GM19395 (cell line): Measurements from ENCODE around the gene AXIN1.
"Not testable (repeated sequence)": the region's sequence is repeated elsewhere in the genome, so short reads cannot be mapped to it uniquely, and the experiment has no call there.

Source experiments
- ATAC-seq: cut with Tn5 transposase; IDR thresholded peaks from one replicate; pipeline ENCODE4 v1.9.1; 2021; ENCODE audit warnings: mild to moderate bottlenecking, moderate library complexity; ENCODE audit not compliant: unreplicated experiment

Gene AXIN1

GRCh38 chr16:381012-381788 is 28.7 kb upstream of the AXIN1 start:
- ATAC-seq: no peak

GRCh38 chr16:380762-381011 is 28.2 kb upstream of the AXIN1 start:
- no peak for ATAC-seq

DNA sequence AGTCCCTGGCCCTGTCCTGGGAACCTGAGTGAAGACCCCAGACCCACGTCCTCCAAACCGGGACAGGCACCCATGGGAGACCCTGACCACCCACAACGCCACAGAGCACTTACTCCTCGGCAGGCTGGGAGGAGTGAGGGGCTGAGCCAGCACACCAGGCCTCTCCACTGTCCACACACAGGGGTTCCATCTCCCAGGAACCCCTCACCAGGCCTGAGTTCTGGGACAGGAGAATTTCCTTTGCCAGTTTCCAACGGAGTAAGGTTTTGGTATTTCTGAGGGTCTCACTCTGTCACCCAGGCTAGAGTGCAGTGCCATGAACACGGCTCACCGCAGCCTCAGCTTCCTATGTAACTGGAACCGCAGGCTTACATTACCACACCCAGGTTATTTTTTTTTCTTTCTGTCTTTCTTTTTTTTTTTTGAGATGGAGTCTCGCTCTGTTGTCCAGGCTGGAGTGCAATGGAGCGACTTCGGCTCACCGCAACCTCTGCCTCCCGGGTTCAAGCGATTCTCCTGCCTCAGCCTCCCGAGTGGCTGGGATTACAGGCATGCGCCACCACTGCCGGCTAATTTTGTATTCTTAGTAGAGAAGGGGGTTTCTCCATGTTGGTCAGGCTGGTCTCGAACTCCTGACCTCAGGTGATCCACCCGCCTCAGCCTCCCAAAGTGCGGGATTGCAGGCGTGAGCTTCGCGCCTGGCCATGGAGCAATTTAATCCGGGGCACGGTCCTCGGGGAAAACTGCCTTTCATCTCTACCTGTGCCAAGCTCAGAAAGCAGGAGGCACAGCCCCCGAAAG is 27.6 kb upstream of the AXIN1 start:
- ATAC-seq: no peak

DNA sequence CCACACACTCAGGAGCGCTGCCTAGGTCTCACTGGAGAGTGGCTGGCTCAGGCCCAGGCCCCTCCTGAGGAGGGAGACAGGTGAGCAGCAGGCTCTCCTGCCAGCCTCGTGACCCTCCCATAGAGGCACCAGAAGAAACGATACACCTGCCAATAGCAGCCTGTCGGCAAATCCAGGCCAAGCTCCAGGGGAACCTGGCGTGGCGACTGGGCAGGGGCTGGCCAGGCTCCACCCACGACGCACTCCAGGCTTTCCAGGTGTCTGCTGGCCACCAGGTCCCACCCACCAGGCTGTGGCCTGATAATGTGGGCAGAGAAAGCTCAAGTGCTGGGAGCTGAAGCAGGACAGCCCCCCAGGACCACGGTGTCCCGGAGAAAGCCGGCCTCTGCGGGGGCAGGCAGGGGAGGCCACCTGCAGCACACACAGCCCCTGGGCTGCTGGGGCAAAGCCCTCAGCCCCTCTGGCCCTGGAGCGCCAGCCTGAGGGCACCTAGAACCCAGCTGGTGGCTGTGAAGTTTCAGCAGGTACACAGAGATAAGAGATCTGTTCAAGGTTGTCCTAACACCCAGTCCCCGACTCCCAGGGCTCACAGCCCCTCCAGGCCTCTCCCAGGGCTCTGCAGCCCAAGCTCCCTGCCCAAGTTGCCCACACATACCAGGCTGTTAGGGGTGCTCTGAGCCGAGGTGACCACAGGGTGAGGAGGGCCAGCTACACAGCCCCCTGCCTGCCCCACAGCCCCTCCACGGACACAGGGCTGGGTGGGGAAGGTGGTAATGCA is 26.8 kb upstream of the AXIN1 start:
- no peak for ATAC-seq

DNA sequence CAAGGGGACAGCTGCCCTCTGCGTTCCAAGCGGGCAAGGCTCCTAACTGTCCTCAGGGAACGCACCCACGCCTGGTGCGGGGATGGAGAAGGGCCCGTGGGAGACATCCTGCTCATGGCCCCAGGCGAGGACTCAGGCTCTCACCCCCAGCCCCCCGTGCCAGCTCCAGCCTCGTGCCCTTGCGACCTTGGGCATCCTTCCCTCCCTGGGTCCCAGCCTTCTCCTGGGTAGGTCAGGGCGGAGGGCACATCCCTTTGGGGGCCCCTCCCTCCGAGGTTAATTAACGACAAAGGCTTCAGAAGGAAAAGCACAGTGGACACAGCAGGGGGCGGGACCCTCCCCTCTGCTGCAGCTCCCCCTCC is 26.3 kb upstream of the AXIN1 start:
- no peak for ATAC-seq

- not testable (repeated sequence) for ATAC-seq
Observed at GRCh38 chr16:378113-378820, 25.7 kb upstream of the AXIN1 start.

- ATAC-seq: no peak
Observed at GRCh38 chr16:377419-377951, 25.0 kb upstream of the AXIN1 start.

DNA sequence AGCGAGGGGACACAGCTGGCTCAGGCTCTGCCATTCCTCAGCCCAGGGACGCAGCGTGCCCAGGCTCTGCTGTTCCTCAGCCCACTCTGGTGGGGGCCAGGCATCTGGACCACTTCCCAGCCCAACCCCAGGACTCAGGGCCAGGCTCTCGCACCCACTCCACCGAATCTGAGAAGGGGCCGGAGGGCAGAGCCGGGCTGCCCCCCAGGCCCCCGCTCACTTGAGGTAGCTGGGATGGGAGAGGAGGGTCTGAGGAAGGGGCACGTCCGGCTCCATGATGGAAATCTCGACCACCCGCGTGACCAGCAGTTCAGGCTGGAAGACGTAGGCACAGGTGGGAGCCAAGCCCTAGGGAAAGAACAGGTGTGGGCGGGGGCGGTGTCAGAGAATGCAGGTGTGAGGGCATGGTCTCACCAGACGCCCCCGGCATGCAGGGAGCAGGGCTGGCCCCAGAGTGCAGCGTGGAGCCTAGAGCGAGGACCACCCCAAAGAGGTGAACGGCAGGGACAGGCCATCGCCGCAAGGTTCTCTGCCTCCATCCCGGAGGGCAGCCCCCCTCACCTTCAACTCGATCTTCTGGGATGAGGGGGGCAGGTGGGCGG is 24.4 kb upstream of the AXIN1 start:
- ATAC-seq: no peak

DNA sequence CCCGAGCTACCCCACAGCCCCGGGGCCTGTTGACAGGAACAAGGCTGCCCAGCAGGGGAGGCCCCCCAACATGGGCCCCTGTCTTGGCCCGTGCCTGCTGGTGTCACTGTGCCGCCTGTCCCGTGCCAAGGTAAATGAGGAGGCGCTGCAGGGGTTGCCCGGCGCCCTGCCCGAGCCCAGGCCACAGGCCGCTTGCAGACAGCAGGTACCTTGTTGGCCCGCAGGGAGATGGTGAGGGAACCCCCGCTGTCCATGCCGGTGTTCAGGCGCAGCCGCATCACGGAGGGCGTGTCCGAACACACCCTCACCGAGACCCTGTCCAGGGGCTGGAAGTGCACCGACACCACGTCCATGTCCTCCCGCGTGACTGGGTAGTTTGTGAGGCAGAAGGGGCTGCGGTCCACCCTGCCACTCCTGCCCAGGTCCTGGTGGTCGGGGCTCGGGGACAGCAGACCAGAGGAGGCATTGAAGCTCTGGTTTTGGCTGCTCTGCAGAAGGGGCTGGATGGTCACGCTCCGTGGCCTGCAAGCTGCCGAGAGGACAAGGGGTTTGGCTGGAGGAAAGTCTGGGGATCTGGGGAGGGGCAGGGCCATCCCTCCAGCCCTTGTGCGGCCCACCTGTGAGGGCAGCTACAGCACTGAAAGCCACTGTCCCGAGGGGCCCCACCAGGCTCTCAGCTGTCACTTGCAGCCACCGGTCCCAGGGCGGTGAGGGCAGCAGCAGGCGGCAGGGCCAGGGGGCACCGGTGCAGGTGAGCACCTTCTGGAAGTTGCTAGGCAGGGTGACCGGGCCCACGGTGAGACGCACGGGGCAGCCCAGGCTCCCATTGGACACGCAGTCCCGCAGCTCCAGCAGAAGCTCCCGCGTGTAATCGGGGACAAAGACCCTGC is 23.6 kb upstream of the AXIN1 start:
- ATAC-seq: no peak

- ATAC-seq: no peak
Observed at GRCh38 chr16:375212-375611, 22.7 kb upstream of the AXIN1 start.

DNA sequence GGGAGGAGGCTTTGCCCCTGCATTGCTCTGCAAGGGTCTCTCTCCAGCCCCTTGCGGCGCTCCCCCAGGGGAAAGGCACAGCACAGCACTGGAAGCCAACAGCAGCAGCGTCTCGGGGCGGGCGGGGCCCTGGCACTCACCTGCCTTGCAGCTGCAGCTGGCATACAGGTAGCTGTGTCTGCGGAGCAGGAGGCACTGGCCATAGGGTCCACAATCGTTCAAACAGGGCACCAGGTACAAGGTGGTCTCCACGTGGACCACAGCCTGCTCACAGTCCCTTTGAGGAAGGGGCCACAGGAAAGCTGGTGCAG is 22.0 kb upstream of the AXIN1 start:
- no peak for ATAC-seq

- ATAC-seq: no peak
Observed at GRCh38 chr16:373848-374615, 21.5 kb upstream of the AXIN1 start.

- no peak for ATAC-seq
Observed at GRCh38 chr16:373020-373598, 20.6 kb upstream of the AXIN1 start.

DNA sequence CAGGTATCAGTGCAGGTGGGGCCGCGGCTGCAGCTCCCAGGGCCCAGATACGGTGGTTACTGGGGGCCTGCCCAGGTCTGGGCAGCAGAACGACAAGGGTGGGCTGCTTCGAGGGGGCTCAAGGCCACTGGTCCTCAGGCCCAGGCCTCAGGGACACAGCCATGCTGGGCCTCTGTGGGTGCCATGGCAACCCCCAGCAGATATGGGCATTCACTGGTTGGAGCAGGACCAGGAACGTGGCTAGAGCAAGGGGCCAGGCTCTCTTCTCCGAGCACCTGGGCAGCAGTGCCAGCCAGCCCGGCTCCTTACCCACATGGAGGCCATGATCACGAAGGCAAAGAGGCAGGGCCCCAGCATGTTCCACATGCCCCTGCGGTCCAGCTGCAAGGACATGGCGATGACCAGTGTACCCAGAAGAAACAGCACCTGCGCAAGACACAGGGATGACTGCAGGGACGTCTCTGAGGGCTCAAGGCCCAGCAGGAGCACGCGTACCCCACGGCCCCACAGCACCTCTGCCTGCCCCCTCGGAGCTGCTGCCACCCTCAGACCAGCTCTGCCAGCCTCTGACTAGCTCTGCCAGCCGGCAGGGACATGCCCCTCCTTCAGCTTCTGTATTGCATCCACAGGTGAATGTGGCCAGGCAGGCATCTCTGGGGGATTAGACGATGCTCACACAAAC is 19.9 kb upstream of the AXIN1 start:
- no peak for ATAC-seq

DNA sequence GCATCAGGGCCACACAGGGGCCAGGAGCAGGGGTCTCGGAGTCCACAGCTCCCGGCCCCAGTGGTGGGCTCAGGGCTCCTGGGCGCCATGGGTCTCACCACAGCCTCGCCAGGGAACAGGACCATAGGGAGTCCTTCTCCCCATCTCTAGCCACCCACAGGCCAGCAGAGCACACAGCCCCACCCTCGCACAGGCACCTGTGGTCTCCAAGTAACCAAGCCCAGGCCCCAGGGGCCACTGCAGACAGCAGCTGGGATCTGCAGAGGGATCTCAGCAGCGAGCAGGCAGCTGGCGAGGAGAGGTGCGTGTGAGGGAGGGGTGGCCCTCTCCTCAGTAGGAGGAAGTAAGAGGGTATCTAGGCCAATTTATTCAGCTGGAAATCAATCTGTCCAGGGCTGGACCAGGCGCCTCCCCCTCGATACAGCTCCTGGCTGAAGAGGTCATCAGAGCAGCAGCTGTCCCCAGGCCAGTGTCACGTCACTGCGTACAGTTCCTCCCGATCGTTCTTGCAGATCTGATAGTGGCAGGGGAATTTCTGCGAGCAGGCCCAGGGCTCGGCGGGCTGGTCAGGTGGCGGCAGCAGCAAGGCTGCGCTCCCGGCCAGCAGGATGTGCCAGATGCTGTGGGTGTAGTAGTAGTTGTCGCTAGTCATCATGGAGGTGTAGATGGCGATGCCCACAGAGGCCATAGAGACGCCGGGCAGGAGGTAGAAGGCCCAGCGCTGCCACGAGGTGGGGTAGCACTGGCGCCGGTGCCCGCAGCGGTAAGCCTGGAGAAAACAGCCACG is 19.2 kb upstream of the AXIN1 start:
- no peak for ATAC-seq

- ATAC-seq: peak; percentile 13
Observed at GRCh38 chr16:370979-371514, 18.5 kb upstream of the AXIN1 start.

- peak; percentile 88 for ATAC-seq
Observed at GRCh38 chr16:370443-370842, 17.9 kb upstream of the AXIN1 start, which contains the start of gene MRPL28. Gene MRPL28, minus strand, starts transcription at chr16:370538. Its CDS starts 320 bp downstream, at chr16:370218.
